Activated CD8-positive, alpha-beta T cell treated with anti-CD3 and anti-CD28 coated beads for 36 hours (primary cell): ENCODE results near the gene DOK4. TPM values are rescaled to one million over a fixed set of nuclear protein-coding genes. Genes with fewer than 3 reads are reported as not detected.
A peak's percentile ranks its signal among the peaks of the same experiment; 100 is the strongest.
"Not testable (repeated sequence)": the region's sequence is repeated elsewhere in the genome, so short reads cannot be mapped to it uniquely, and the experiment has no call there.

Experiments
- ATAC-seq: fragments of 200-7000 bp; cut with Tn5 transposase; one replicate; pipeline ENCODE4 v1.10.0; 2021; ENCODE audit warnings: mild to moderate bottlenecking, moderate library complexity
- CTCF ChIA-PET: fragments of 350-600 bp; sonication (Branson Sonifier 250); formaldehyde crosslinking; loops from one replicate; lab custom pipeline; 2021; ENCODE audit warnings: antibody characterized with exemption; lab: Charles Lee
- POLR2A ChIA-PET: fragments of 350-600 bp; sonication (Branson Sonifier 250); formaldehyde crosslinking; loops from one replicate; lab custom pipeline; 2021; ENCODE audit warnings: antibody characterized with exemption; lab: Charles Lee
- DNase-seq: peaks from one replicate; pipeline ENCODE4 v3.0.0-alpha.2; 2020
- H3K27ac Mint-ChIP-seq: one replicate; pipeline ENCODE4 v1.8.0; 2021; ENCODE audit warnings: mild to moderate bottlenecking, mixed read lengths
- H3K27me3 Mint-ChIP-seq: one replicate; pipeline ENCODE4 v1.8.0; 2021; ENCODE audit warnings: mixed read lengths
- H3K36me3 Mint-ChIP-seq: one replicate; pipeline ENCODE4 v1.8.0; 2021; ENCODE audit warnings: low read depth, mixed read lengths
- H3K4me1 Mint-ChIP-seq: one replicate; pipeline ENCODE4 v1.8.0; 2021; ENCODE audit warnings: low read depth, mixed read lengths
- H3K4me3 Mint-ChIP-seq: one replicate; pipeline ENCODE4 v1.8.0; 2021; ENCODE audit warnings: mild to moderate bottlenecking, moderate library complexity, mixed read lengths
- H3K9me3 Mint-ChIP-seq: one replicate; pipeline ENCODE4 v1.8.0; 2021; ENCODE audit warnings: mixed read lengths
- CTCF ChIP-seq: fragments of 200-600 bp; IDR thresholded peaks from one replicate; pipeline ENCODE4 v1.8.0; 2022; ENCODE audit warnings: antibody characterized with exemption, mild to moderate bottlenecking
- intact Hi-C: fragments of 100-400 bp; cut with micrococcal nuclease; formaldehyde crosslinking; loops from one replicate; pipeline ENCODE4 v1.10.0; 2022
- total RNA-seq, 2 experiments: library from RNA; stranded (reverse); gene quantifications; one replicate each; pipeline ENCODE4 v1.2.3, GENCODE V29; 2021

Gene DOK4
- total RNA-seq, 2 experiments from 2014 or later, result 4.6 to 5.1 TPM

DNA sequence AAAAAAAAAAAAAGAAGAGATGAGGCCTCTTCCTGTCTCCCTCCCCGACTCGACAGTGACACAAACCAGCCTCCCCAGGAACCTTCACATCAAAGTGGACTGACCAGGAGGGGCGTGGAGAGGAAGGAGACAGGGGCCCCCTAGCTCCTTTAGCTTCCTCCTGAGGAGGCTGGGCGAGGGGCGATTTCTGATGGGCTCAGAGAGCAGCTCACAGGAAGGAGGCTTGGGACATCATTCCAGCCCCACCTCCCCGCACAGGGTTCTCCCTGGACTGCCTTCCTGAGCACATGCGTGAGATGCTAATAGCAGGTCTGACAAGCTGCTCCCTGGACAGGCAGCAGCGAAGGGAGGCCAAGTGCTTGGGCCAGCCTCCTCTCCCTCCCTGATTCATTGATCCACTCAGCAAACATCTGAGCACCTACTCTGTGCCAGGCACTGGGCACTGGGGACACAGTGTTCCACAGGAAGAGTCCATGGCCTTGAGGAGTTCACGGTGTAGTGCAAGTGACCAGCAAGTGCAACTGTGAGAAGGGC lies 14.4 kb upstream of the DOK4 start:
- no peak for TF ChIP-seq CTCF
- ATAC-seq (peak; percentile 86), DNase-seq (no peak)
- Mint-ChIP-seq H3K36me3 (no peaks in the 10 kb centered on the region), H3K27me3 (no peaks in the 10 kb centered on the region), H3K4me3 (no peak overlapping the region), H3K27ac (peak overlapping the region; percentile 49), H3K4me1 (peaks cover 11% of the 10 kb centered on the region), H3K9me3 (no peaks in the 10 kb centered on the region)
- intact Hi-C loops, result no loop called here
- ChIA-PET POLR2A (interaction anchor here (1.0 to 1.5 kb wide), 3 partner anchors 16 to 38 kb away, joined by 3 to 5 read pairs (median 5); partner anchors contain the start of gene POLR2C), CTCF (interaction anchor here (0.6 to 1.5 kb wide), 6 partner anchors 15 to 201 kb away, joined by 3 to 13 read pairs (median 3); partner anchors contain the start of gene DOK4)

DNA sequence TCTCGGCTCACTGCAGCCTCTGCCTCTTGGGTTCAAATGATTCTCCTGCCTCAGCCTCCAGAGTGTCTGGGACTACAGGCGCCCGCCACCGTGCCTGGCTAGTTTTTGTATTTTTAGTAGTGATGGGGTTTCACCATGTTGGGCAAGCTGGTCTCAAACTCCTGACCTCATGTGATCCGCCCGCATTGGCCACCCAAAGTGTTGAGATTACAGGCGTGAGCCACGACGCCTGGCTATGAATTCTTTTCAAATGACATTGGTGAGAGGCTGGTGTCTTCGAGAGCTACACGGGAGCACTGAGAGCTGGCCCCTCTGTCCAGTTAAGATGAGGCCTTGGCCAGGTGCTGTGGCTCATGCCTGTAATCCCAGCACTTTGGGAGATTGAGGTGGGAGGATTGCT lies 13.6 kb upstream of the DOK4 start:
- H3K36me3 Mint-ChIP-seq, H3K27me3 Mint-ChIP-seq, H3K4me3 Mint-ChIP-seq, H3K27ac Mint-ChIP-seq, intact Hi-C loops, DNase-seq, ATAC-seq, H3K9me3 Mint-ChIP-seq: not testable (repeated sequence)
- ChIA-PET CTCF (interaction anchor here (0.9 to 1.5 kb wide), 5 partner anchors 14 to 200 kb away, joined by 3 to 13 read pairs (median 3); partner anchors contain the start of gene DOK4), POLR2A (interaction anchor here (0.9 to 1.5 kb wide), 2 partner anchors 15 to 20 kb away, joined by 4 to 5 read pairs; no protein-coding TSS in a partner anchor)
- H3K4me1 Mint-ChIP-seq, result peaks cover 11% of the 10 kb centered on the region

- H3K9me3 Mint-ChIP-seq, result no peaks in the 10 kb centered on the region
- DNase-seq (no peak), ATAC-seq (no peak)
- H3K4me3 Mint-ChIP-seq, result no peak overlapping the region
- ChIA-PET POLR2A (no interaction called here), CTCF (interaction anchor here (1.2 to 1.5 kb wide), 2 partner anchors 11 to 21 kb away, joined by 3 to 6 read pairs; no protein-coding TSS in a partner anchor)
- H3K4me1 Mint-ChIP-seq, result peaks cover 11% of the 10 kb centered on the region
- no peak overlapping the region for H3K27ac Mint-ChIP-seq
- intact Hi-C loops, result no loop called here
- TF ChIP-seq CTCF, result no peak
- no peaks in the 10 kb centered on the region for H3K27me3 Mint-ChIP-seq
- no peaks in the 10 kb centered on the region for H3K36me3 Mint-ChIP-seq
Measured at GRCh38 chr16:57498031-57498430, 11.7 kb upstream of the DOK4 start.

- intact Hi-C loops, result no loop called here
- Mint-ChIP-seq H3K36me3 (no peaks in the 10 kb centered on the region), H3K4me3 (no peak overlapping the region), H3K4me1 (peaks cover 11% of the 10 kb centered on the region), H3K9me3 (no peaks in the 10 kb centered on the region), H3K27ac (no peak overlapping the region), H3K27me3 (no peaks in the 10 kb centered on the region)
- no peak for TF ChIP-seq CTCF
- ChIA-PET POLR2A (no interaction called here), CTCF (interaction anchor here (0.7 to 1.2 kb wide), 2 partner anchors 10 to 23 kb away, joined by 3 read pairs; no protein-coding TSS in a partner anchor)
- DNase-seq, result no peak
- no peak for ATAC-seq
Measured at GRCh38 chr16:57497121-57497520, 10.8 kb upstream of the DOK4 start.

GRCh38 chr16:57493767-57494166 lies 7.5 kb upstream of the DOK4 start:
- intact Hi-C loops, result no loop called here
- TF ChIP-seq CTCF, result no peak
- no peak overlapping the region for H3K27ac Mint-ChIP-seq
- no peaks in the 10 kb centered on the region for H3K9me3 Mint-ChIP-seq
- POLR2A ChIA-PET, result no interaction called here
- DNase-seq (no peak), ATAC-seq (no peak)
- CTCF ChIA-PET, result no interaction called here
- no peaks in the 10 kb centered on the region for H3K4me1 Mint-ChIP-seq
- H3K27me3 Mint-ChIP-seq, result no peaks in the 10 kb centered on the region
- no peak overlapping the region for H3K4me3 Mint-ChIP-seq
- no peaks in the 10 kb centered on the region for H3K36me3 Mint-ChIP-seq
